ENCODE measurements around the gene NEAT1. TPM values are rescaled to one million over a fixed set of nuclear protein-coding genes. Genes with fewer than 3 reads are reported as not detected.
A peak's percentile ranks its signal among the peaks of the same experiment; 100 is the strongest.

NEAT1 gene
- total and polyA plus RNA-seq, 2 experiments from 2014 or later, result 4.2 to 11.3 TPM

- Histone ChIP-seq H3K9me3 (ENCODE audit: low read depth) (no peaks in the 10 kb centered on the region), H3K36me3 (no peaks in the 10 kb centered on the region), H3K4me1 (ENCODE audit: low read depth) (peaks cover 4% of the 10 kb centered on the region), H3K27ac (no peak overlapping the region), H3K4me3 (no peak overlapping the region), H3K27me3 (no peaks in the 10 kb centered on the region)
- peak in 1 of 2 donors; percentile 46 for DNase-seq (ENCODE audit: low read depth in 1 of 2, low spot score in 1 of 2)
- TF ChIP-seq, protein P1, sequence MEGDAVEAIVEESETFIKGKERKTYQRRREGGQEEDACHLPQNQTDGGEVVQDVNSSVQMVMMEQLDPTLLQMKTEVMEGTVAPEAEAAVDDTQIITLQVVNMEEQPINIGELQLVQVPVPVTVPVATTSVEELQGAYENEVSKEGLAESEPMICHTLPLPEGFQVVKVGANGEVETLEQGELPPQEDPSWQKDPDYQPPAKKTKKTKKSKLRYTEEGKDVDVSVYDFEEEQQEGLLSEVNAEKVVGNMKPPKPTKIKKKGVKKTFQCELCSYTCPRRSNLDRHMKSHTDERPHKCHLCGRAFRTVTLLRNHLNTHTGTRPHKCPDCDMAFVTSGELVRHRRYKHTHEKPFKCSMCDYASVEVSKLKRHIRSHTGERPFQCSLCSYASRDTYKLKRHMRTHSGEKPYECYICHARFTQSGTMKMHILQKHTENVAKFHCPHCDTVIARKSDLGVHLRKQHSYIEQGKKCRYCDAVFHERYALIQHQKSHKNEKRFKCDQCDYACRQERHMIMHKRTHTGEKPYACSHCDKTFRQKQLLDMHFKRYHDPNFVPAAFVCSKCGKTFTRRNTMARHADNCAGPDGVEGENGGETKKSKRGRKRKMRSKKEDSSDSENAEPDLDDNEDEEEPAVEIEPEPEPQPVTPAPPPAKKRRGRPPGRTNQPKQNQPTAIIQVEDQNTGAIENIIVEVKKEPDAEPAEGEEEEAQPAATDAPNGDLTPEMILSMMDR (IDR thresholded peaks at IDR 0.05; ENCODE audit: low read depth, low read length), result no peak
These were observed 31.6 kb upstream of the NEAT1 start for GRCh38 chr11:65390996-65391395.

GRCh38 chr11:65392186-65392829, 30.3 kb upstream of the NEAT1 start:
- Histone ChIP-seq H3K36me3 (peaks cover 3% of the 10 kb centered on the region), H3K9me3 (ENCODE audit: low read depth) (no peaks in the 10 kb centered on the region), H3K27me3 (no peaks in the 10 kb centered on the region), H3K4me3 (no peak overlapping the region), H3K27ac (no peak overlapping the region), H3K4me1 (ENCODE audit: low read depth) (no peaks in the 10 kb centered on the region)
- no peak for DNase-seq (ENCODE audit: low read depth in 1 of 2, low spot score in 1 of 2)
- TF ChIP-seq, protein P1 (IDR thresholded peaks at IDR 0.05; ENCODE audit: low read depth, low read length), result no peak

GRCh38 chr11:65392899-65393298, 29.7 kb upstream of the NEAT1 start:
- no peak overlapping the region for H3K4me3 ChIP-seq
- H3K27me3 ChIP-seq, result no peaks in the 10 kb centered on the region
- H3K36me3 ChIP-seq, result peaks cover 4% of the 10 kb centered on the region
- no peaks in the 10 kb centered on the region for H3K4me1 ChIP-seq (ENCODE audit: low read depth)
- TF ChIP-seq, protein P1 (IDR thresholded peaks at IDR 0.05; ENCODE audit: low read depth, low read length), result no peak
- H3K27ac ChIP-seq, result no peak overlapping the region
- no peaks in the 10 kb centered on the region for H3K9me3 ChIP-seq (ENCODE audit: low read depth)
- no peak for DNase-seq (ENCODE audit: low read depth in 1 of 2, low spot score in 1 of 2)

DNA sequence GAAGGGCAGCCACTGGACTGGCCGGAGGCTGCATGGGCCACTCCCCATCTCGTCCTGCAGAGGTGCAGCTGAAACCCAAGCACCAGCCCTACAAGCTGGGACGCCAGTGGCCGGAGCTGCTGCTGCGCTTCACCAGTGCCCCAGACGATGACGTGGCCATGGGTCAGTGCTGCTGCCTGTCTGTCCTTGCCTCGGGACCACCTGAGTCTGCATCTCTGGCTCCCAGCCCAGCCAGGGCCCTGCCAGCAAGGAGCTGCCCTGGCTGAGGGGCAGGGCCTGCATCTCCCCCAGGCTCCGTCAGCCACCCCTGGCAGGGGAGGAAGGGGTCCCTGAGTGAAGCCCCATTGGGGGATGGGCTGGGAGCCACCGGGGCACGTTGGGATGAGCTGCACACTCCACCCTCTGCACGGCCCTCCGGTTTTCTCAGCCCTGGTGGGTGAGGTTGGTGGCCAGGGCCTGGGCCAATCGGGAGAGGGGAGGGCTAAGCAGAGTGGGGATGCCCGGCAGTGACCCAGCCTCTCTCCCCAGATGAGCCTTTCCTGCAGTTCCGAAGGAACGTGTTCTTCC, 29.0 kb upstream of the NEAT1 start:
- Histone ChIP-seq H3K9me3 (ENCODE audit: low read depth) (no peaks in the 10 kb centered on the region), H3K4me1 (ENCODE audit: low read depth) (no peaks in the 10 kb centered on the region), H3K4me3 (no peak overlapping the region)

GRCh38 chr11:65394125-65394536, 28.5 kb upstream of the NEAT1 start:
- H3K27ac ChIP-seq, result no peak overlapping the region
- no peaks in the 10 kb centered on the region for H3K27me3 ChIP-seq
- no peaks in the 10 kb centered on the region for H3K4me1 ChIP-seq (ENCODE audit: low read depth)
- TF ChIP-seq, protein P1 (IDR thresholded peaks at IDR 0.05; ENCODE audit: low read depth, low read length), result no peak
- no peak for DNase-seq (ENCODE audit: low read depth in 1 of 2, low spot score in 1 of 2)
- no peak overlapping the region for H3K4me3 ChIP-seq
- H3K36me3 ChIP-seq, result peaks cover 4% of the 10 kb centered on the region
- H3K9me3 ChIP-seq (ENCODE audit: low read depth), result no peaks in the 10 kb centered on the region

More for the DNA sequence above, 29.0 kb upstream of the NEAT1 start:
- TF ChIP-seq, protein P1 (IDR thresholded peaks at IDR 0.05; ENCODE audit: low read depth, low read length), result no peak
- no peak for DNase-seq (ENCODE audit: low read depth in 1 of 2, low spot score in 1 of 2)
- peaks cover 4% of the 10 kb centered on the region for H3K36me3 ChIP-seq
- no peak overlapping the region for H3K27ac ChIP-seq
- H3K27me3 ChIP-seq, result no peaks in the 10 kb centered on the region

All from cardiac muscle cell (in vitro differentiated cells and primary cell).